ENCODE data around the gene PRM3. TPM values are rescaled to one million over a fixed set of nuclear protein-coding genes. Genes with fewer than 3 reads are reported as not detected.

PRM3 gene
- total RNA-seq, 1 donor from 2014 or later = not detected

- no peak for DNase-seq (ENCODE audit: low spot score)
Observed at GRCh38 chr16:11248133-11248532, 25.3 kb downstream of the PRM3 start.

- DNase-seq (ENCODE audit: low spot score) = no peak
Observed at GRCh38 chr16:11245988-11246387, 27.4 kb downstream of the PRM3 start.

DNA sequence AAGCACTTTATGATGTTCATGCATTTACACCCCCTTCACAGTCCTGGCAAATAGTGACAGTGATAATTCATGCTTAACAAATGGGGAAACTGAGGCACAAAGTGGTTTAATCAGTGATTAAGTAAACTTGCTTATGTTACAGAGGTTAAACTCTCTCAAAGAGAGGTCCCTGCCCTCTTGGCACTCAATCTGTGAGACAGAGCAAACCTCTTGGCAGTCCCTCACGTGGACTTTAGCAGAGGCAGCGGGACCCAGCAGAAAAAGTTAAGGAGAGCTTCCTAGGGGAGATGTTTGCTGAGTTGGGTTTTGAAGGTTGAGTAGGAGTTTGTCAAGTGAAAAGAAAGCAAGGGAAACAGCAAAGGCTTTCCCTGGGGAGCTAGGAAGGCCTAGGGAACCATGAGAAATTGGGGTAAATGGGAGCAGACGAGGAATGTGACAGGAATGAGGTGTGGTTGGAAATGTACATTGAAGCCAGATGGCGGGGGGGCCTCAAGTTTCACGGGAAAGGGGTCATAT is 28.1 kb downstream of the PRM3 start:
- no peak for DNase-seq (ENCODE audit: low spot score)

- DNase-seq (ENCODE audit: low spot score) = no peak
Observed at GRCh38 chr16:11242658-11243057, 30.8 kb downstream of the PRM3 start.

GRCh38 chr16:11241480-11242204 is 31.8 kb downstream of the PRM3 start:
- DNase-seq (ENCODE audit: low spot score) = no peak

DNA sequence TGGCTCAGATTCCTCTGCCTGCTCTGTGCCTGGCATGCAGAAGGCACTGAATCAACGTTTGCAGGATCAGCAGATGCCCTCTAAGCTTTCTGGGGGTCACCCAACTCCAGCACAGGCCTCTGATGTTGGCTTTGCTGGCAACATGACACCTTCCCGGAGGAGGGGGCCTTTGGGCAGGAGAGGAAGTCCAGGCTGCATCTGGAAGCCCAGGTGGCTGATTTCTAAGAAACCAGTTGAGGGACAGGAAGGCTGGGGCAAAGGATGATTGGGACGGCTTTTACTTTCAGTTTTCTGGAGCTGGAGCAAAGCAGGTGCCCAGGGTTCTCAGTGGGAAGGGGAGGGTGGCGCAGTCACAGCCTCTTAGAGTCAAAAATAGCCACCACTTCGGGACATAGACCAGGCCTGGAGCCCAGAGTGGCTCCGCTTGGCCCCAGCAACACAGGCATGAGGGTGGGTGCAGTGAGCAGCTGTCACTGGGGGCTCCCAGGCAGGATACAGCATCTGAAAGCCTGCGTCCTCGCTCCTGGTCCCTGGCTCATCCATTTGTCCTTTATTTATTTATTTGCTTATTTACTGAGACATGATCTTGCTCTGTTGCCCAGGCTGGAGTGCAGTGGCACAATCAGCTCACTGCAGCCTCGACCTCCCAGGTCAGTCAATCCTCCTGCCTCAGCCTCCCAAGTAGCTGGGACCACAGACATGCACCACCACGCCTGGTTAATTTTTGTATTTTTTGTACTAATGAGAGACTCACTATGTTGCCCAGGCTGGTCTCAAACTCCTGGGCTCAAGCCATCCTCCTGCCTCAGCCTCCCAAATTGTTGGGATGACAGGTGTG is 32.6 kb downstream of the PRM3 start:
- DNase-seq (ENCODE audit: low spot score) = no peak

GRCh38 chr16:11239644-11240632 is 33.5 kb downstream of the PRM3 start:
- no peak for DNase-seq (ENCODE audit: low spot score)

- no peak for DNase-seq (ENCODE audit: low spot score)
Observed at GRCh38 chr16:11238272-11239202, 34.9 kb downstream of the PRM3 start.

GRCh38 chr16:11236461-11237254 is 36.8 kb downstream of the PRM3 start:
- DNase-seq (ENCODE audit: low spot score) = no peak

GRCh38 chr16:11235703-11235991 is 37.8 kb downstream of the PRM3 start:
- no peak for DNase-seq (ENCODE audit: low spot score)

DNA sequence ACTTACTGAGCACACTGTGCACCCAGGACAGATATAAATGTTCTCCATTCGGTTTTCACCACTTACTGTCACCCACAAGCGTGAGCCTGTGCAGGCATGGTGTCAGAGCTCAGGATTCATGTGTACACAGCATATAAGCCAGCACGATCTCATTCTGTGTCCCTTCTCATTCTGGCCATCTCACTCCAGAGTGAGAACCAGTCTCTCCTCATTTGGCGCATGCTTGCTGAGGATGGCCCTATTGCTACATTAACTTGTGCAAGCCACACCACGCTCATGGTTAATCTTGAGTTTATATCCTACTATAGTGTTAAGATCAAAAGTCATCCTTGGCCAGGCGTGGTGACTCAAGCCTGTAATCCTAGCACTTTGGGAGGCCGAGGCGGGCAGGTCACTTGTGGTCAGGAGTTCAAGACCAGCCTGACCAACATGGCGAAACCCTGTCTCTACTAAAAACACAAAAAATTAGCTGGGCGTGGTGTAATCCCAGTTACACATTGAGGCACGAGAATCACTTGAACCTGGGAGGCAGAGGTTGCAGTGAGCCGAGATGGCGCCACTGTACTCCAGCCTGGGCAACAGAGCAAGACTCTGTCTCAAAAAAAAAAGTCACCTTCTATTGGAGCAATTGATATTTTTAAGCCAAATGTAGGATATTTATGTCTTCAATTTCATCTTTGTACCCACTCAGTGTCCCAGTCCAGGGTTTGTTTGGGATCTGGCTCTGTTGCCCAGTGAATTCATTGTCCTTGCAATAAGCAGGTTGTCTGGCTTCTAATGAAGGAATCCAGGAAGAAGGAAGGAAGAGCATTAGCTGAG is 38.3 kb downstream of the PRM3 start:
- DNase-seq (ENCODE audit: low spot score) = no peak

DNA sequence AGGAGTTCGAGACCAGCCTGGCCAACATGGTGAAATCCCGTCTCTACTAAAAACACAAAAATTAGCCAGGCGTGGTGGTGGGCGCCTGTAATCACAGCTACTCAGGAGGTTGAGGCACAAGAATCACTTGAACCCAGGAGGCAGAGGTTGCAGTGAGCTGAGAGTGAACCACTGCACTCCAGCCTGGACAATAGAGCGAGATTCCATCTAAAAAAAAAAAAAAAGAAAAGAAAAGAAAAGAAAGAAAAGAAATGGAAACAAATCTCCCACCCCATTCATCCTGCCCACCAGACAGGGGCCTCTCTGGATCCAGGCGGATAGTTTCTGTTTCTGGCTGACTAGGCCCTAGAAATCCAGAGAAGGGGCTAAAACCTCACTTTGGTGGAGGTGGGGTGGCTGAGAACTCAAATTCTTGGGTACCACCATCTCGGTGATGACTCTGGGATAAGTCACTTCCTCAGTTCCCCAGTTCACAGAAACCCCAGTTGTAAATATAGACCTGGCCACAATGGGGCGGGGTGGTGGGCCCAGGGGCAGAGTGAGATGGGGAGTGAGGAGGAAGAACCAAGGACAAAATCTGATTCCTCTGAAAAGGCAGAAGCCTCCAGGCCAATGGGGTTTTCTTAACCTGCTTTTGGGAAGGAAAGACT is 39.6 kb downstream of the PRM3 start:
- DNase-seq (ENCODE audit: low spot score) = no peak

GRCh38 chr16:11232852-11233726 is 40.3 kb downstream of the PRM3 start:
- no peak for DNase-seq (ENCODE audit: low spot score)

GRCh38 chr16:11232302-11232851 is 41.1 kb downstream of the PRM3 start:
- DNase-seq (ENCODE audit: low spot score) = no peak

GRCh38 chr16:11231367-11231970 is 42.0 kb downstream of the PRM3 start:
- no peak for DNase-seq (ENCODE audit: low spot score)

DNA sequence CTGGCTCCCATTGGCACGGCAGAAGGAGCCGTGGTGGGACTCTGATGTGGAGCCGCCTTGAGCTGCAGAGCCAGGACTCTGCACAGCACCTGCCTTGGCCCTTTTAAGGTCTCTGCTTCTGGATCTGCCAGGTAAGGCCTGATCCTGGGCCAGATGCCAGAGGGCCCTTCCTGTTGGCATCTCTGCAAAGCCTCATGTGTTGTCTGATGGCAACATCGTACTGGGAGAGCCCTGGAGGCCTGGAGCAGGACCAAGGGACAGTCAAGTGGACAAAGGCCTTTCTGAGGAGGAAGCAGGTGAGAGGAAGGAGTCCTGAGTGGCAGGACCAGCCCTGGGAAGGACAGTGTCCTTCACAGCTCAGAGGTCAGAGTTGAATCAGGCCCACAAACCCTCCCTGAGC is 43.5 kb downstream of the PRM3 start:
- no peak for DNase-seq (ENCODE audit: low spot score)

GRCh38 chr16:11229432-11229831 is 44.0 kb downstream of the PRM3 start:
- DNase-seq (ENCODE audit: low spot score) = no peak

Data from umbilical cord (tissue), 2 donors.